Measurements from ENCODE around the gene STN1. TPM values are rescaled to one million over a fixed set of nuclear protein-coding genes. Genes with fewer than 3 reads are reported as not detected.

The STN1 gene
- total and polyA plus RNA-seq, 9 of the 15 experiments (the other 6 are each of a cell fraction or from before 2014, with no cell fraction given), result 9.1 to 19.6 (median 13.8) TPM

DNA sequence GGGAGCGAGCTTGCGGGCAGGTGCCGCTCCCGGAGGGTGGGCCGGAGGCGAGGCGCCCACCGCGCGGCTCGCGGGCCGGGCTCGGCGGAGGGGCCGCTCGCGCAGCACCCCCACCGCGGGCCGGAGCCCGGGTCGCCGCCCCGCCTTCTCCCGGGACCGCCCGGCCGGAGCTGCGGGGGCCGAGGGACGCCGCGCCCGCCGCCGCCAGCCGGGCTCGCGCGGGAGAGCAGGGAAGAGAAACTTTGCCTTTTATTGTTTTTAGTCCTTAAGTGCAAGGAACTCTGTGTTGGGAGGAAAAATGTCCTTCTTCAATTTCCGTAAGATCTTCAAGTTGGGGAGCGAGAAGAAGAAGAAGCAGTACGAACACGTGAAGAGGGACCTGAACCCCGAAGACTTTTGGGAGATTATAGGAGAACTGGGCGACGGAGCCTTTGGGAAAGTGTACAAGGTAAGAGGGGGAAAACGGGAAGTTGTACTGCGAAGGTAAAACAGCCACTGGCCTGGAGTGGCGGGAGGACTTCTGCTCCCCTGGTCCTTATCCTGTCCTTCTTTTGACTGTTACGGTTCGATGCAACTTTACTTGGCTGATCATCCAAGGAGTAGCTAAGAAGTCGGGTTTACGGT lies 49.6 kb upstream of the STN1 start (continued):
- 0 out of 4 replicates have a peak, but pooled peaks of 1 of the 2 experiments have one; percentile 29 for TF ChIP-seq MNT (conservative IDR thresholded peaks at IDR 0.05)
- no peak for TF ChIP-seq ELK1 (CRISPR knock-in tag; IDR thresholded peaks at IDR 0.05)
- no peak for TF ChIP-seq EP300 (IDR thresholded peaks at IDR 0.05; ENCODE audit: low read length)
- peak; percentile 32; the same call in 1 of the 2 replicates for TF ChIP-seq ZEB2 (IDR thresholded peaks at IDR 0.05)
- TF ChIP-seq ZKSCAN3 (CRISPR knock-in tag; IDR thresholded peaks at IDR 0.05), result no peak
- TF ChIP-seq BCOR (IDR thresholded peaks at IDR 0.05), result 0 out of 2 replicates have a peak, but pooled peaks have one; percentile 8
- no peak for TF ChIP-seq SMAD1 (IDR thresholded peaks at IDR 0.05; ENCODE audit: low read depth, low read length, partially characterized antibody)
- TF ChIP-seq, protein P1, sequence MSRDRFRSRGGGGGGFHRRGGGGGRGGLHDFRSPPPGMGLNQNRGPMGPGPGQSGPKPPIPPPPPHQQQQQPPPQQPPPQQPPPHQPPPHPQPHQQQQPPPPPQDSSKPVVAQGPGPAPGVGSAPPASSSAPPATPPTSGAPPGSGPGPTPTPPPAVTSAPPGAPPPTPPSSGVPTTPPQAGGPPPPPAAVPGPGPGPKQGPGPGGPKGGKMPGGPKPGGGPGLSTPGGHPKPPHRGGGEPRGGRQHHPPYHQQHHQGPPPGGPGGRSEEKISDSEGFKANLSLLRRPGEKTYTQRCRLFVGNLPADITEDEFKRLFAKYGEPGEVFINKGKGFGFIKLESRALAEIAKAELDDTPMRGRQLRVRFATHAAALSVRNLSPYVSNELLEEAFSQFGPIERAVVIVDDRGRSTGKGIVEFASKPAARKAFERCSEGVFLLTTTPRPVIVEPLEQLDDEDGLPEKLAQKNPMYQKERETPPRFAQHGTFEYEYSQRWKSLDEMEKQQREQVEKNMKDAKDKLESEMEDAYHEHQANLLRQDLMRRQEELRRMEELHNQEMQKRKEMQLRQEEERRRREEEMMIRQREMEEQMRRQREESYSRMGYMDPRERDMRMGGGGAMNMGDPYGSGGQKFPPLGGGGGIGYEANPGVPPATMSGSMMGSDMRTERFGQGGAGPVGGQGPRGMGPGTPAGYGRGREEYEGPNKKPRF (IDR thresholded peaks at IDR 0.05; ENCODE audit: low read depth, low read length), result no peak
- TF ChIP-seq HNRNPH1 (optimal IDR thresholded peaks at IDR 0.05; ENCODE audit: low read depth, low read length), result no peak
- no peak for TF ChIP-seq ZNF146 (CRISPR knock-in tag; IDR thresholded peaks at IDR 0.05; ENCODE audit: unreplicated experiment)
- TF ChIP-seq ZBTB7A (IDR thresholded peaks at IDR 0.05; ENCODE audit: borderline replicate concordance, control insufficient read depth, low read depth, low read length), result 0 out of 2 replicates have a peak, but pooled peaks have one; percentile 8
- TF ChIP-seq, protein P2, sequence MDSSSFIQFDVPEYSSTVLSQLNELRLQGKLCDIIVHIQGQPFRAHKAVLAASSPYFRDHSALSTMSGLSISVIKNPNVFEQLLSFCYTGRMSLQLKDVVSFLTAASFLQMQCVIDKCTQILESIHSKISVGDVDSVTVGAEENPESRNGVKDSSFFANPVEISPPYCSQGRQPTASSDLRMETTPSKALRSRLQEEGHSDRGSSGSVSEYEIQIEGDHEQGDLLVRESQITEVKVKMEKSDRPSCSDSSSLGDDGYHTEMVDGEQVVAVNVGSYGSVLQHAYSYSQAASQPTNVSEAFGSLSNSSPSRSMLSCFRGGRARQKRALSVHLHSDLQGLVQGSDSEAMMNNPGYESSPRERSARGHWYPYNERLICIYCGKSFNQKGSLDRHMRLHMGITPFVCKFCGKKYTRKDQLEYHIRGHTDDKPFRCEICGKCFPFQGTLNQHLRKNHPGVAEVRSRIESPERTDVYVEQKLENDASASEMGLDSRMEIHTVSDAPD (CRISPR knock-in tag; IDR thresholded peaks at IDR 0.05), result no peak
- no peak for TF ChIP-seq ATF6 (CRISPR knock-in tag; IDR thresholded peaks at IDR 0.05)
- no peak for TF ChIP-seq ZBTB2 (IDR thresholded peaks at IDR 0.05)
- TF ChIP-seq, protein P3, sequence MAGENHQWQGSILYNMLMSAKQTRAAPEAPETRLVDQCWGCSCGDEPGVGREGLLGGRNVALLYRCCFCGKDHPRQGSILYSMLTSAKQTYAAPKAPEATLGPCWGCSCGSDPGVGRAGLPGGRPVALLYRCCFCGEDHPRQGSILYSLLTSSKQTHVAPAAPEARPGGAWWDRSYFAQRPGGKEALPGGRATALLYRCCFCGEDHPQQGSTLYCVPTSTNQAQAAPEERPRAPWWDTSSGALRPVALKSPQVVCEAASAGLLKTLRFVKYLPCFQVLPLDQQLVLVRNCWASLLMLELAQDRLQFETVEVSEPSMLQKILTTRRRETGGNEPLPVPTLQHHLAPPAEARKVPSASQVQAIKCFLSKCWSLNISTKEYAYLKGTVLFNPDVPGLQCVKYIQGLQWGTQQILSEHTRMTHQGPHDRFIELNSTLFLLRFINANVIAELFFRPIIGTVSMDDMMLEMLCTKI (IDR thresholded peaks at IDR 0.05; ENCODE audit: partially characterized antibody), result no peak

Measured in K562 (cell line).